ENCODE results near the gene CYP26C1.

CYP26C1 gene

GRCh38 chr10:93059975-93060886 lies at the start of gene CYP26C1:
CYP26C1 (plus strand) TSS chr10:93060798; CDS start chr10:93061264, 466 bp downstream.
- DNase-seq (ENCODE audit: low spot score): no peak

- DNase-seq (ENCODE audit: low spot score): no peak
Observed at GRCh38 chr10:93015722-93016121, 44.9 kb upstream of the CYP26C1 start.

- no peak for DNase-seq (ENCODE audit: low spot score)
Observed at GRCh38 chr10:93023013-93023650, 37.5 kb upstream of the CYP26C1 start.

GRCh38 chr10:93026072-93026471 lies 34.5 kb upstream of the CYP26C1 start:
- no peak for DNase-seq (ENCODE audit: low spot score)

GRCh38 chr10:93027508-93027907 lies 33.1 kb upstream of the CYP26C1 start:
- DNase-seq (ENCODE audit: low spot score): no peak

GRCh38 chr10:93028883-93029282 lies 31.7 kb upstream of the CYP26C1 start:
- no peak for DNase-seq (ENCODE audit: low spot score)

- DNase-seq (ENCODE audit: low spot score): peak; percentile 20
Observed at GRCh38 chr10:93030409-93030808, 30.2 kb upstream of the CYP26C1 start.

- DNase-seq (ENCODE audit: low spot score): no peak
Observed at GRCh38 chr10:93032105-93032808, 28.3 kb upstream of the CYP26C1 start.

- no peak for DNase-seq (ENCODE audit: low spot score)
Observed at GRCh38 chr10:93032809-93033137, 27.8 kb upstream of the CYP26C1 start.

GRCh38 chr10:93034426-93034825 lies 26.2 kb upstream of the CYP26C1 start:
- DNase-seq (ENCODE audit: low spot score): no peak

GRCh38 chr10:93039110-93039509 lies 21.5 kb upstream of the CYP26C1 start:
- DNase-seq (ENCODE audit: low spot score): no peak

GRCh38 chr10:93039721-93040120 lies 20.9 kb upstream of the CYP26C1 start:
- no peak for DNase-seq (ENCODE audit: low spot score)

GRCh38 chr10:93054486-93054885 lies 6.1 kb upstream of the CYP26C1 start:
- DNase-seq (ENCODE audit: low spot score): no peak

- no peak for DNase-seq (ENCODE audit: low spot score)
Observed at GRCh38 chr10:93058139-93058538, 2.5 kb upstream of the CYP26C1 start.

- DNase-seq (ENCODE audit: low spot score): no peak
Observed at GRCh38 chr10:93060887-93061593, 442 bp downstream of the CYP26C1 start.

- no peak for DNase-seq (ENCODE audit: low spot score)
Observed at GRCh38 chr10:93061594-93062513, 1.3 kb downstream of the CYP26C1 start.

- peak; percentile 56 for DNase-seq (ENCODE audit: low spot score)
Observed at GRCh38 chr10:93062514-93063143, 2.0 kb downstream of the CYP26C1 start.

- no peak for DNase-seq (ENCODE audit: low spot score)
Observed at GRCh38 chr10:93063144-93063976, 2.8 kb downstream of the CYP26C1 start.

GRCh38 chr10:93063977-93064660 lies 3.5 kb downstream of the CYP26C1 start:
- no peak for DNase-seq (ENCODE audit: low spot score)

Measured in kidney capillary endothelial cell (primary cell).